Activated naive CD8-positive, alpha-beta T cell treated with anti-CD3 and anti-CD28 coated beads, Interleukin-2, amount 10 ng/mL, durations not matched to agents 7 days and 5 days (primary cell): ENCODE data around the gene LAMA5. TPM values are rescaled to one million over a fixed set of nuclear protein-coding genes. Genes with fewer than 3 reads are reported as not detected.

Experiments
- ATAC-seq: fragments of 150-1000 bp; cut with Tn5 transposase; one replicate; pipeline ENCODE4 v1.10.0; 2021; ENCODE audit warnings: low read depth, moderate library complexity
- POLR2A ChIA-PET: fragments of 350-600 bp; sonication (Branson Sonifier 250); formaldehyde crosslinking; loops from one replicate; lab custom pipeline; 2021; ENCODE audit warnings: antibody characterized with exemption; lab: Charles Lee
- DNase-seq: peaks from one replicate; pipeline ENCODE4 v3.0.0; 2021
- H3K27ac Mint-ChIP-seq: one replicate; pipeline ENCODE4 v1.8.0; 2022; ENCODE audit warnings: mild to moderate bottlenecking, mixed read lengths
- H3K27me3 Mint-ChIP-seq: one replicate; pipeline ENCODE4 v1.8.0; 2022; ENCODE audit warnings: mild to moderate bottlenecking, moderate library complexity, mixed read lengths
- H3K36me3 Mint-ChIP-seq: one replicate; pipeline ENCODE4 v1.8.0; 2021; ENCODE audit warnings: mild to moderate bottlenecking, mixed read lengths
- H3K4me1 Mint-ChIP-seq: one replicate; pipeline ENCODE4 v1.8.0; 2021; ENCODE audit warnings: mixed read lengths
- H3K4me3 Mint-ChIP-seq: one replicate; pipeline ENCODE4 v1.8.0; 2022; ENCODE audit warnings: mild to moderate bottlenecking, moderate library complexity, mixed read lengths
- H3K9me3 Mint-ChIP-seq: one replicate; pipeline ENCODE4 v1.8.0; 2021; ENCODE audit warnings: mixed read lengths
- total RNA-seq, 2 experiments: library from RNA; stranded (reverse); gene quantifications; one replicate each; pipeline ENCODE4 v1.2.3, GENCODE V29; 2021

LAMA5 gene
- total RNA-seq, 2 experiments from 2014 or later, result 0.54 to 0.80 TPM

DNA sequence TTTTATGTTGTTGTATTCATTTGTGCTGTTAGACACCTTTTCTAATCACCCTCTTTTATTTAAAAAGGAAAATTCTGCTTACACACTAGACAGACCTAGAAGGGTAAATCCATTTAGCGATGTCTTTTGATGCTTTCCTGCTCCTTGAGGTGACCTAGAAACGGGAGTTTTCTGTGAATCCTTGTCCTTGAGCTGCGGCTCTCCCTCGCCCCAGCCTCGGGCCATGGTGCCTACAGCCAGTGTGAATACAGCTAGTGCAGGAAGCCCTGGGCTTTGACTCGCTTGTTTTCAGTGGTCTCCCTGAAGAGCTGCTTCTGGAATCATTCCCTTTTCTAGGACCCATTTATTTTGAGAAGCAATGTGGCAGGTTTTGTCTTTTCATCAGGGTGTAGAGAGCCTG, 82.0 kb downstream of the LAMA5 start:
- DNase-seq (no peak), ATAC-seq (no peak)
- Mint-ChIP-seq H3K4me3 (no peak overlapping the region), H3K27ac (no peak overlapping the region), H3K4me1 (no peaks in the 10 kb centered on the region), H3K36me3 (no peaks in the 10 kb centered on the region), H3K27me3 (no peaks in the 10 kb centered on the region), H3K9me3 (no peaks in the 10 kb centered on the region)
- POLR2A ChIA-PET, result no interaction called here

DNA sequence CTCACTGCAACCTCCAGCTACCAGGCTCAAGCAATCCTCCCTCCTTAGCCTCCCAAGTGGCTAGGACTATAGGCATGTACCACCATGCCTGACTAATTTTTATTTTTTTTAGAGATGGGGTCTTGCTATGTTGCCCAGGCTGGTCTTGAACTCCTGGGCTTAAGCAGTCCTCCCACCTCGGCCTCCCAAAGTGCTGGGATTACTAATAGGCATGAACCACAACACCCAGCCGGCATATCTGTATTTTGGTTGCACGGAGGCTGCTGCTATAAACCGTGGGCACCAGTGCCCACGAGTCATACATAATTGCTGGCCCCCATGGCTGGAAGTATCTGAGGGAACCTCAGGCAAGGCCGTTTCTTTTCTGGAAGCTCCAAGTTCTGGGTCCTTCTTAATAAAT, 82.7 kb downstream of the LAMA5 start:
- Mint-ChIP-seq H3K4me3 (no peak overlapping the region), H3K9me3 (no peaks in the 10 kb centered on the region), H3K36me3 (no peaks in the 10 kb centered on the region), H3K27me3 (no peaks in the 10 kb centered on the region), H3K4me1 (no peaks in the 10 kb centered on the region), H3K27ac (no peak overlapping the region)
- DNase-seq (no peak), ATAC-seq (no peak)
- POLR2A ChIA-PET, result no interaction called here

DNA sequence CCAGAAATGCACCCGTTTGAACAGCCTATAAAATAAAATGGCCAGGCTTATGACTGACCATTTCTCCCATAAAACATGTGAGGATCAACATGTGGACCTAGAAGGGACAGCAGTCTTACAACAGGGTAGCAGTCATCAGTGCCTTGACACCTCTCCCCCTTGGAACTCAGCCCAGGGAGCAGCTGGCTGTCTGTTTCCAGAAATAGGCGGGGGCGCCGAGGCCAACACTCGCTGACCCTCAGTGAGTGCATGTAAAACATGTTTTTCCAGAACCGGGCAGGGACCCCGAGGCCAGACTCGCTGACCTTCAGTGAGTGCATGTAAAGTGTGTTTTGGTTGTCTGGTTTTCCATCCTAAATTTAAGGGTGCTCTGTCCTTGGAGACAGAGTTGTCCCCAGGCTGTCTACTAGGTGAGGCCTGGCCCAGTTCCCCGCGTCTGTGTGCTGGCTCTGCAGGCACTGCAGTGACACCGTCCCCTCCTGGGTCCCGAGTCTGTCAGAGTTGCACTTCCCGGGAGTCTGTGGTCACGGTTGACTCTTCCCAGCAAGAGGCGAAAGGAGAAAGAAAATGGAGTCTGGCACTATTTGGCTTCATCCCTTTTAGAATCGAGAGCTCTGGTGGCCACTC, 84.1 kb downstream of the LAMA5 start:
- Mint-ChIP-seq H3K4me3 (no peak overlapping the region), H3K27me3 (no peaks in the 10 kb centered on the region), H3K4me1 (no peaks in the 10 kb centered on the region), H3K9me3 (no peaks in the 10 kb centered on the region), H3K27ac (no peak overlapping the region), H3K36me3 (no peaks in the 10 kb centered on the region)
- POLR2A ChIA-PET, result no interaction called here
- DNase-seq, result no peak
- no peak for ATAC-seq

DNA sequence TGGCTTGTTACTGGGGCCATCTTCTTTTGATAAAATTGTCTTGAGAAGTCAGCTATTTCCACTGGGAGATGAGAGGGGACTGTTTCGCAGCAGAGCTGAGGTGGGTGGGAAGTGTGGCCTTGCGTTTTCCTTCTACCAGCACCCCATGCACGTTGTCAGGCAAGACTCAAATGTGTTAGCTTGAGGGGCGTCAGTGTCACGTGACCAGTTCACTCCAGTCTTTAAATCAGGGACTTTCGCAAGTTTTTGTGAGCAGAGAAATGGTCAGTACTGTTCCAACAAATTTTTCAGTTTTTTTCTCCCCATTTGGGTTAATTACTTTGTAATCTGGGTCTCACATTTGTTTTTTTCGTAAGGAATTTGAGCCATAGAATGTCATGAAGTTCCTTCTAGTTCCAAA, 85.0 kb downstream of the LAMA5 start:
- H3K36me3 Mint-ChIP-seq, result no peaks in the 10 kb centered on the region

DNA sequence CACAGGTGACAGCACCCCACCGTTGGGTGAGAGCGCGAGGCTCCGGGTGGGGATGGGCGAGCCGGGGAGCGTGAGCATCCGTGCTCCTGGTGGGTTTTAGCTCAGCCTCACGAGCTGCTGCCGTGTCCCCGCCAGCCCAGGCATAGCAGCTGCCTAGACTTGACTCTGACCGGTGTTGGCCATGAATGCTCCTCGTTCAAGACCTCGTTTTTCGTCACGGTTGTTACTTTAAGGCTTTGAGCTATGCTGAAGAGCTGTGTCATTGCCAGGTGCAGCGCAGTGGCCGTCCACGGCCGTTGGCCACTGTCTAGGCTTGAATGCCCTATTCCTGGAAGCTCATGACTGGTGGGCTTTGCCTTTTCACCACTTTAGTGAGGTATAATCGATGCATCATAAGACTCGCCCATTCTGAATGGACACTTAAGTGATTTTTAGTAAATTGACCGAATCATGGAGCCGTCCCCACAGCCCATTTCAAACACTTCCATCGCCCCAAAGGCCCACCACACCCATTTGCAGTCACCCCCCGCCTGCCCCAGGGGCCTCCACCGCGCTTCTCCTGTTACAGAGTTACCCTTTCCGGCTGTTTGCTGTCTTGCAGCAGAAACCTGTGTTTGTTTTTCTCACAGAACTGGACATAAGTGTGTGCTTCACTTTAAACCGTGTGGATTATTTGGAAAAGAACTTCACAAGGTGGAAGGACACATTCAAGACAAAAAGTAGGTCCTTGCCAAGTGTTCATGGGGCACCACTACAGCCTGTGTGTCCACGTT, 85.8 kb downstream of the LAMA5 start:
- no peaks in the 10 kb centered on the region for H3K27me3 Mint-ChIP-seq
- no peak overlapping the region for H3K4me3 Mint-ChIP-seq
- DNase-seq (no peak), ATAC-seq (no peak)
- H3K27ac Mint-ChIP-seq, result no peak overlapping the region
- H3K9me3 Mint-ChIP-seq, result no peaks in the 10 kb centered on the region
- H3K36me3 Mint-ChIP-seq, result no peaks in the 10 kb centered on the region
- POLR2A ChIA-PET, result no interaction called here
- no peaks in the 10 kb centered on the region for H3K4me1 Mint-ChIP-seq

More for the DNA sequence above, 85.0 kb downstream of the LAMA5 start:
- Mint-ChIP-seq H3K4me1 (no peaks in the 10 kb centered on the region), H3K27ac (no peak overlapping the region), H3K27me3 (no peaks in the 10 kb centered on the region), H3K9me3 (no peaks in the 10 kb centered on the region), H3K4me3 (no peak overlapping the region)
- POLR2A ChIA-PET, result no interaction called here
- ATAC-seq (no peak), DNase-seq (no peak)

DNA sequence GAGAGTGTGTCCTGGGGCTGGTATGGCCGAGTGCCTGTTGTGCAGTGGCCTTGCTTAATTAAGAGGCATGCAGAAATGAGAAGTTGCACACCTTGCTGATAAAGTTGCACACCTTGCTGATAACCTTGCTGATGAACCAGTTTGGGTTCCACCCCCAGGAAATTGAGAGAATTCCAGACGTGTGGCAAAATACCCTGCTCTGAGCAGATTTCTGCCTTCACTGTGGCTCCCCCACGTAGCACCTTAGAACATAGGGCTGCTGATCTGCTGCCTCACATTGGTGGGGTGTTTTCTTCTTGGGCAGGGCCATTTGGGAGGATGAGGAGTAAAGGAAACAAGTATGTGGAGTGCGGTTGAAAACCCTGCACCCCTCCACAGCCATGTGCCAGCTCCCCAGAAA, 86.8 kb downstream of the LAMA5 start:
- Mint-ChIP-seq H3K4me1 (no peaks in the 10 kb centered on the region), H3K36me3 (peaks cover 1% of the 10 kb centered on the region), H3K9me3 (no peaks in the 10 kb centered on the region), H3K27me3 (no peaks in the 10 kb centered on the region), H3K4me3 (no peak overlapping the region), H3K27ac (no peak overlapping the region)
- ATAC-seq (no peak), DNase-seq (no peak)
- POLR2A ChIA-PET, result no interaction called here

DNA sequence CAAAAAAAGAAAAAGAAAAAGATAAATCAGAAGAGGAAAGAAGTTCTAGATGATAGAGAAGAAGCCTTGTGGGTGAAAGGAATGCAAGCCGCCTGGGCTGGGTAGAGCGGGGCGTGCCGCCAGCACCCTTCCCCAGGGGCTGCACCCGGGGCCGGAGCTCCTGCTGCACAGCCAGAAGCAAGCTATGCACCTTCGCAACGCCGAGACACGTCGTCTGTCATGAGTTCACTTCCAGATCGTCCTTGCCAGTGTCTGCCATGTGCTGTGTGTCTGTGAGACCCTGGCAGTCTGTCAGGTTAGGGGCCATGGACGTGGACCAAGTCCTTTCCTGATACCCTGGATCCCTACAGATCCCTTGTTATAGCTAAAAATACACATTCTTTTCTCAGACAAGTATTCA, 89.9 kb downstream of the LAMA5 start:
- no peak overlapping the region for H3K27ac Mint-ChIP-seq
- no peak overlapping the region for H3K4me3 Mint-ChIP-seq
- H3K36me3 Mint-ChIP-seq, result peaks cover 2% of the 10 kb centered on the region
- DNase-seq, result no peak
- H3K9me3 Mint-ChIP-seq, result no peaks in the 10 kb centered on the region
- no peak for ATAC-seq
- H3K4me1 Mint-ChIP-seq, result no peaks in the 10 kb centered on the region
- POLR2A ChIA-PET, result no interaction called here
- no peaks in the 10 kb centered on the region for H3K27me3 Mint-ChIP-seq

DNA sequence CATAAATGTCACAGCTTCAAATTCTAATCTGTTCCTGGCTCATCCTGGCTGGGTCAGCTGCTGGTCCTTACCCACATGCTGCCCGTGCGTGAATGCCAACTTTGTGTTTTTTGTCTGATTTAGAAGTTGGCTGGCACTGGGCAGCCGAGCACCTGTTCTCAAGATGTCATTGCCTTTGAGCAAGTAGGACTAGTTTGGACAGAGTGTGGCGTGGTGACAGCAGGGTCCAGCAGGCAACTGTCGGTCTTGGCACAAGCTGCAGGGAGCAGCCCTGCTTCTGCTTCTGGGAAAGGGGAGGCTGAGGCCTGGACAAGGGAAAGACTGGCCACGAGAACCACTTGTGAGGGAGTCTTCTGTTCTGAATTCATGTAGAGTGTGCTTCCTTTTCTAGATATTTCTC, 90.7 kb downstream of the LAMA5 start:
- H3K27me3 Mint-ChIP-seq, result no peaks in the 10 kb centered on the region
- ATAC-seq (no peak), DNase-seq (no peak)
- H3K27ac Mint-ChIP-seq, result no peak overlapping the region
- POLR2A ChIA-PET, result no interaction called here
- H3K9me3 Mint-ChIP-seq, result no peaks in the 10 kb centered on the region
- H3K4me3 Mint-ChIP-seq, result no peak overlapping the region
- H3K36me3 Mint-ChIP-seq, result peaks cover 2% of the 10 kb centered on the region
- H3K4me1 Mint-ChIP-seq, result no peaks in the 10 kb centered on the region

DNA sequence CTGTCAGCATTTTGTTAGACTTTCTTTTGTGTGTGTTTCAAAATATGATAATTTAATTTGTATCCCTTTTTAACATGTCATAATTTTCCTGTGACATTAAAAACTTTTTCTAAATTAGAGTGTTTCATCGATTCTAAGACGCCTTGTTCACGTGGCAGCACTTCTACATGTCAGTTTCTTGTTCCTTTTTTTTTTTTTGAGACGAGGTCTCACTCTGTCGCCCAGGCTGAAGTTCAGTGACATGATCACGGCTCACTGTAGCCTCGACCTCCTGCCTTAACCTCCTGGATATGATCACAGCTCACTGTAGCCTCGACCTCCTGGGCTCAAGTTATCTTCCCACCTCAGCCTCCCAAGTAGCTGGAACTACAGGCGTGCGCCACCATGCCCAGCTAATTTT, 91.9 kb downstream of the LAMA5 start:
- Mint-ChIP-seq H3K4me3 (no peak overlapping the region), H3K9me3 (no peaks in the 10 kb centered on the region), H3K27ac (no peak overlapping the region), H3K36me3 (peaks cover 2% of the 10 kb centered on the region), H3K27me3 (no peaks in the 10 kb centered on the region), H3K4me1 (no peaks in the 10 kb centered on the region)
- DNase-seq, result no peak
- no peak for ATAC-seq
- POLR2A ChIA-PET, result no interaction called here

DNA sequence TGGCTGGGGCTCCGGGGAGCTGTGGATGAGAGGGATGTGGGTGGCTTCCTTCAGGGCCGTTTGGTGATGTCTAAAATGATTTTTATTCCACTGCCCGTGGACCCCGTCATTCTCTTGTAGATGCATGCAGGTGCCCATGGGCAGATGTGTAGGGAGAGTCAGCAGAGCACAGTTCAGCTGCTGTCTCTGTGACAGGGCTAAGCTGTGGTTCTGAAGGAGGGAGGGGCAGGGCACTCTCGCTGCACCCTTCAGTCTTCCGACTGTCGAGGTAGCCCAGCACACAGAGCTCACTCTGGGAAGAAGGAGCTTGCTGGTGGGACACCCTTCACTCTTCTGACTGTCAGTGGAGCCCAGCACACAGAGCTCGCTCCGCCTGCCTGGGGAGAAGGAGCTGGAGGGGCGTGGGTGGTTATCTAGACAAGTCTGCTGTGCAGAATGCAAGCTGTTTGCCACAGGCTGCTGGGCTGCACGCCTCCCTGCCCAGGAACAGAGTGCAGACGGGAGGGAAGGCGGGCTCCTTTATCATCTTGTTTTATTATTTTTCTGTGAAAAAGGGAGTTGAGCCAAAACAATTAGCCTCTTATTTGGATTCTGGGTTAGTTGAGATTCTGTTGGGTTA, 92.7 kb downstream of the LAMA5 start:
- no peak for DNase-seq
- Mint-ChIP-seq H3K27ac (no peak overlapping the region), H3K9me3 (no peaks in the 10 kb centered on the region), H3K36me3 (peaks cover 2% of the 10 kb centered on the region), H3K4me3 (no peak overlapping the region), H3K4me1 (no peaks in the 10 kb centered on the region), H3K27me3 (no peaks in the 10 kb centered on the region)
- POLR2A ChIA-PET, result no interaction called here
- ATAC-seq, result no peak

DNA sequence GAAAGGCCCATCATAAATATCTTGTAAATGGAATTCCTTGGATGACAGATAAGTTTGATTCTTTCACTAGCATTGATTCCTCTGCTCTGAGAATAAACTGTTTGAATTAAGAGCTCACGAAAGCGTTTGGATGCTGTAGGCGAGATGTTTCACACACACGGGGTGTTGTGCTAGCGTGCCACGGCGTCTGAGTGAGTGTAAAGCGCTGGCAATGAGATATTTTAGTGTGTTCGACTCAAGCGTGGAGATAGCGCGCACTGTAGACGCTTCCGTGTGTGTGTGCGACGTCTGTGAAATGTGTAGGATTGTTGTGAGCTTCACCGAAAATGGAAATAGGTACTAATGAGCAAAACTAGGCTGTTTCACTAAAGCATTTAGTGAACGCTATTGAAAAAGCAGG, 93.7 kb downstream of the LAMA5 start:
- Mint-ChIP-seq H3K4me3 (no peak overlapping the region), H3K27me3 (no peaks in the 10 kb centered on the region), H3K4me1 (no peaks in the 10 kb centered on the region), H3K9me3 (no peaks in the 10 kb centered on the region), H3K27ac (no peak overlapping the region), H3K36me3 (peaks cover 2% of the 10 kb centered on the region)
- ATAC-seq (no peak), DNase-seq (no peak)
- POLR2A ChIA-PET, result no interaction called here

DNA sequence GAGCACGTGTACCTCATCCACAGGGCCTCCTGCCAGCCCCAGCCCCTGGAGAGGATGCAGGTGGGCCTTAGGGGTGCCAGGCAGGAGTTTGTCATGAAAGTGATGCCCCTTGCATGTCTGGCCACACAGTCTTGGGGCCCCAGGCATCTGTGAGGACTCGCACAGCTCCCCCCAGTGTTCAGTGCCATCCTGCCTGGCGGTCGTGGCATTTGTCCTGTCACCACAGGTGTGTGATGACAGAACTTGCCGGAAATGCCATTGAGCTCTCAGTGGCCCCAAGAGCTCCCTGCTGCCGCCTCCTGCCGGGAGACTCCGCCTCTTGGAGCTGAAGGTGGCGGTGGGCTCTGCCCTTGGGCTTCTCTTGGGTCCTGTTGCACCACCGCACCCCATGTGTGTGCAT, 94.9 kb downstream of the LAMA5 start:
- no peak overlapping the region for H3K27ac Mint-ChIP-seq
- no peaks in the 10 kb centered on the region for H3K4me1 Mint-ChIP-seq
- POLR2A ChIA-PET, result no interaction called here
- no peaks in the 10 kb centered on the region for H3K27me3 Mint-ChIP-seq
- no peak overlapping the region for H3K4me3 Mint-ChIP-seq
- H3K9me3 Mint-ChIP-seq, result no peaks in the 10 kb centered on the region
- ATAC-seq (no peak), DNase-seq (no peak)
- peaks cover 2% of the 10 kb centered on the region for H3K36me3 Mint-ChIP-seq

DNA sequence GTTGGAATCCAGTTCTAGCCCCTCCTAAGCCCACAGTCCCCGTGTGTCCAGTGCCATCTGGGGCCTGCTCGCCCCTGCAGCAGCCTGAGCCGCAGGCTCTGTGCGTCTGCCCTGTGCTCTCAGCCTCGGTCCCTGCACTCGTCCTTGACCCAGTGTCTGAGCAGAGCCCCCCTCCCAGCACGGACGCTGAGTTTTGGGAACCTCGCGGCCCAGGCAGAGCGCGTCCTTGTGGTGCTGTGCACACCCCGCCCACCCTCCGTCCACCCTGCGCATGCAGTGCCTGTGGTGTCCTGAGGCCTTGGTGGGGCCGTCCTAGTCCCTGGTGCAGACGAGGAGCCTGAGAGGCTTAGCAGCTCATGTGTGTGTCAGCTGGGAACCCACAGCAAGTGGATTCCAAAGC, 97.2 kb downstream of the LAMA5 start:
- Mint-ChIP-seq H3K36me3 (peaks cover 3% of the 10 kb centered on the region), H3K4me1 (no peaks in the 10 kb centered on the region), H3K4me3 (no peak overlapping the region), H3K27me3 (no peaks in the 10 kb centered on the region), H3K27ac (no peak overlapping the region), H3K9me3 (no peaks in the 10 kb centered on the region)
- no peak for DNase-seq
- POLR2A ChIA-PET, result no interaction called here
- ATAC-seq, result no peak

DNA sequence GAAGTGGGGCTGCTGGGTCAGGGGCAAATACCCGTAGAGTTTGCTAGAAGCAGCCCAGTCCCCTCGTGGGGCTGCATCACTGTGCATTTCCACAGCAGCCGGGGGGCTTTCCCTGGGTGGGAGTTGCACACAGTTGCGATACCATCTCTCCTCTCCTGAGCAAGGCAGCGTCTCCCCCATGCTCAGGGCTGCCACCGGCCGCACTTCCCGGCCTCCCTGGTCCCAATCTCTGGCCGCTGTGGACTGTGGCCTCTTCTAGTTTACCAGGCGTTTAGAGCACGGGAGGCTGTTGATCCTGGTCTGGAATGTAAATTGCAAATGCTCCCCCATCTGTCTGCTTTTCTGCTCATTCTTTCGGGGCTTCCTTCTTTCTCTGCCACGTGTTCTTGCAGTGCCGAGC, 97.7 kb downstream of the LAMA5 start:
- no peak for ATAC-seq
- Mint-ChIP-seq H3K27me3 (no peaks in the 10 kb centered on the region), H3K4me3 (no peak overlapping the region), H3K27ac (no peak overlapping the region), H3K4me1 (no peaks in the 10 kb centered on the region), H3K9me3 (no peaks in the 10 kb centered on the region), H3K36me3 (peaks cover 6% of the 10 kb centered on the region)
- POLR2A ChIA-PET, result no interaction called here
- DNase-seq, result no peak
